H9 (cell line): ENCODE data around the gene GBP2. TPM values are rescaled to one million over a fixed set of nuclear protein-coding genes. Genes with fewer than 3 reads are reported as not detected.

Experiments used
- DNase-seq: peaks from one replicate; pipeline ENCODE4 v3.0.0-alpha.2; 2017
- H2AFZ ChIP-seq: one replicate; pipeline ENCODE4 v1.6.1; 2013; ENCODE audit warnings: mild to moderate bottlenecking, low read length, control low read depth, moderate library complexity
- H2AK5ac ChIP-seq: 2 replicates; pipeline ENCODE4 v1.6.1; 2013; ENCODE audit warnings: low read length, control low read depth, mixed read lengths; ENCODE audit not compliant: insufficient read length
- H2BK120ac ChIP-seq: one replicate; pipeline ENCODE4 v1.6.1; 2013; ENCODE audit warnings: low read depth, mild to moderate bottlenecking, low read length, control low read depth, inconsistent platforms; ENCODE audit not compliant: poor library complexity, severe bottlenecking
- H2BK12ac ChIP-seq: 2 replicates; pipeline ENCODE4 v1.6.1; 2013; ENCODE audit warnings: low read length, control low read depth, mixed read lengths, low read depth; ENCODE audit not compliant: insufficient read length
- H2BK15ac ChIP-seq: 2 replicates; pipeline ENCODE4 v1.6.1; 2013; ENCODE audit warnings: low read depth, low read length, control low read depth
- H2BK20ac ChIP-seq: one replicate; pipeline ENCODE4 v1.6.1; 2013; ENCODE audit warnings: low read depth, mild to moderate bottlenecking, low read length, control low read depth, inconsistent platforms; ENCODE audit not compliant: poor library complexity, severe bottlenecking
- H2BK5ac ChIP-seq: 2 replicates; pipeline ENCODE4 v1.6.1; 2013; ENCODE audit warnings: low read length, control low read depth, mixed read lengths; ENCODE audit not compliant: insufficient read length
- H3K14ac ChIP-seq: 2 replicates; pipeline ENCODE4 v1.6.1; 2013; ENCODE audit warnings: low read length, control low read depth; ENCODE audit not compliant: insufficient read depth
- H3K18ac ChIP-seq: 2 replicates; pipeline ENCODE4 v1.6.1; 2013; ENCODE audit warnings: low read depth, mild to moderate bottlenecking, mixed read lengths, low read length, control low read depth; ENCODE audit not compliant: insufficient read length
- H3K23ac ChIP-seq: 2 replicates; pipeline ENCODE4 v1.6.1; 2013; ENCODE audit warnings: low read length, control low read depth, mixed read lengths, low read depth; ENCODE audit not compliant: insufficient read length
- H3K23me2 ChIP-seq: 2 replicates; pipeline ENCODE4 v1.6.1; 2013; ENCODE audit warnings: low read depth, mild to moderate bottlenecking, mixed read lengths, low read length, control low read depth; ENCODE audit not compliant: insufficient read length, poor library complexity, severe bottlenecking
- H3K27ac ChIP-seq: 2 replicates; pipeline ENCODE4 v1.5.1; 2013; ENCODE audit warnings: low read length, control low read depth, mixed read lengths, low read depth; ENCODE audit not compliant: insufficient read length
- H3K27me3 ChIP-seq: 2 replicates; pipeline ENCODE4 v1.6.1; 2013; ENCODE audit warnings: low read length, control low read depth, inconsistent platforms; ENCODE audit not compliant: insufficient read depth
- H3K4ac ChIP-seq: 2 replicates; pipeline ENCODE4 v1.6.1; 2013; ENCODE audit warnings: low read depth, mild to moderate bottlenecking, control low read depth, inconsistent platforms, low read length, moderate library complexity
- H3K4me1 ChIP-seq: 2 replicates; pipeline ENCODE4 v1.6.1; 2013; ENCODE audit warnings: low read length, control low read depth, inconsistent platforms; ENCODE audit not compliant: insufficient read depth
- H3K4me2 ChIP-seq: 2 replicates; pipeline ENCODE4 v1.6.1; 2013; ENCODE audit warnings: low read length, control low read depth, mixed read lengths; ENCODE audit not compliant: insufficient read length, insufficient read depth
- H3K56ac ChIP-seq: 2 replicates; pipeline ENCODE4 v1.6.1; 2013; ENCODE audit warnings: low read depth, mild to moderate bottlenecking, mixed read lengths, low read length, control low read depth; ENCODE audit not compliant: insufficient read length
- H3K79me1 ChIP-seq: 2 replicates; pipeline ENCODE4 v1.6.1; 2013; ENCODE audit warnings: low read depth, mild to moderate bottlenecking, moderate library complexity, low read length, control low read depth, inconsistent platforms; ENCODE audit not compliant: insufficient read depth, poor library complexity, severe bottlenecking
- H3K79me2 ChIP-seq: 2 replicates; pipeline ENCODE4 v1.6.1; 2013; ENCODE audit warnings: low read length, control low read depth, inconsistent platforms; ENCODE audit not compliant: insufficient read depth
- H3K9ac ChIP-seq: 2 replicates; pipeline ENCODE4 v1.6.1; 2013; ENCODE audit warnings: low read length, control low read depth, mixed read lengths; ENCODE audit not compliant: insufficient read length; ENCODE audit errors: extremely low read depth
- H3K9me3 ChIP-seq: one replicate; pipeline ENCODE4 v1.6.1; 2013; ENCODE audit warnings: low read depth, low read length, inconsistent platforms; ENCODE audit not compliant: control insufficient read depth
- H3T11ph ChIP-seq: one replicate; pipeline ENCODE4 v1.6.1; 2013; ENCODE audit warnings: mild to moderate bottlenecking, low read length, control low read depth, inconsistent platforms
- H4K20me1 ChIP-seq: one replicate; pipeline ENCODE4 v1.6.1; 2013; ENCODE audit not compliant: control insufficient read depth, insufficient read length, insufficient read depth
- H4K5ac ChIP-seq: 2 replicates; pipeline ENCODE4 v1.6.1; 2013; ENCODE audit warnings: low read depth, mild to moderate bottlenecking, mixed read lengths, low read length, control low read depth; ENCODE audit not compliant: insufficient read length
- H4K8ac ChIP-seq: replicated peaks from 2 replicates; pipeline ENCODE4 v1.6.1; 2013; ENCODE audit warnings: low read length, control low read depth, mixed read lengths, low read depth; ENCODE audit not compliant: insufficient read length
- H4K91ac ChIP-seq: 2 replicates; pipeline ENCODE4 v1.6.1; 2013; ENCODE audit warnings: low read depth, mild to moderate bottlenecking, moderate library complexity, mixed read lengths, low read length, control low read depth; ENCODE audit not compliant: insufficient read length
- H3K27ac Mint-ChIP-seq, 3 experiments: 2 replicates in 2 of 3; 3 replicates in 1 of 3; pipeline ENCODE4 v1.8.0; 2020 to 2021; ENCODE audit warnings: mixed read lengths in 3 of 3, mild to moderate bottlenecking in 1 of 3, moderate library complexity in 1 of 3
- H3K27me3 Mint-ChIP-seq: 2 replicates; pipeline ENCODE4 v1.8.0; 2021; ENCODE audit warnings: low read depth, mild to moderate bottlenecking, moderate library complexity, mixed read lengths
- H3K36me3 Mint-ChIP-seq, 3 experiments: 2 replicates in 2 of 3; 3 replicates in 1 of 3; pipeline ENCODE4 v1.8.0; 2020 to 2021; ENCODE audit warnings: low read depth in 3 of 3, mixed read lengths in 3 of 3; ENCODE audit not compliant: insufficient read depth in 1 of 3
- H3K4me1 Mint-ChIP-seq, 2 experiments: 2 replicates each; pipeline ENCODE4 v1.8.0; 2020; ENCODE audit warnings: mixed read lengths in 2 of 2
- H3K4me3 Mint-ChIP-seq, 2 experiments: 2 replicates in 1 of 2; 3 replicates in 1 of 2; pipeline ENCODE4 v1.8.0; 2020 to 2021; ENCODE audit warnings: mild to moderate bottlenecking in 2 of 2, mixed read lengths in 2 of 2, moderate library complexity in 1 of 2
- H3K9me3 Mint-ChIP-seq, 2 experiments: 2 replicates in 1 of 2; 3 replicates in 1 of 2; pipeline ENCODE4 v1.8.0; 2020; ENCODE audit warnings: mild to moderate bottlenecking in 2 of 2, mixed read lengths in 2 of 2, moderate library complexity in 1 of 2
- CTCF ChIP-seq: fragments of 200-600 bp; sonication (generic); conservative IDR thresholded peaks from 3 replicates; pipeline ENCODE4 v1.8.0; 2021; ENCODE audit warnings: antibody characterized with exemption, mild to moderate bottlenecking
- WGBS: extraction: QIAGEN DNeasy Blood & Tissue Kit; methylation state at CpG from one replicate; pipeline ENCODE4 v1.1.7; 2013; ENCODE audit warnings: missing lambda C conversion rate, low lambda C conversion rate, mixed read lengths; ENCODE audit not compliant: insufficient read length; ENCODE audit errors: extremely low coverage; 5-methylcytosine and 5-hydroxymethylcytosine counted together
- total RNA-seq: library from RNA; stranded (reverse); gene quantifications from 2 replicates; pipeline ENCODE4 v1.2.1, GENCODE V29; 2021

The GBP2 gene
- total RNA-seq, 1 experiment from 2014 or later = not detected

- Histone ChIP-seq H2BK12ac (no peak within 1 kb of the TSS), H2BK120ac (no peak within 1 kb of the TSS), H4K91ac (no peak within 1 kb of the TSS), H2BK15ac (no peak within 1 kb of the TSS), H3K56ac (no peak within 1 kb of the TSS), H3K9ac (no peak within 1 kb of the TSS), H4K5ac (no peak within 1 kb of the TSS), H3K4me2 (no peak within 1 kb of the TSS), H3K18ac (no peak within 1 kb of the TSS), H3K4ac (no peak within 1 kb of the TSS), H3T11ph (no peak within 1 kb of the TSS), H3K23ac (no peak within 1 kb of the TSS), H3K79me1 (no peaks in the 10 kb centered on the region), H3K27me3 (no peaks in the 10 kb centered on the region), H4K8ac (no peak within 1 kb of the TSS), H3K14ac (no peak within 1 kb of the TSS), H2AFZ (no peak within 1 kb of the TSS), H2BK20ac (no peak within 1 kb of the TSS), H3K23me2 (no peaks in the 10 kb centered on the region), H3K9me3 (no peaks in the 10 kb centered on the region), H3K79me2 (no peaks in the 10 kb centered on the region), H3K4me1 (no peaks in the 10 kb centered on the region), H3K27ac (no peak within 1 kb of the TSS), H4K20me1 (no peaks in the 10 kb centered on the region), H2BK5ac (no peak within 1 kb of the TSS), H2AK5ac (no peak within 1 kb of the TSS)
- Mint-ChIP-seq H3K4me1 (no peaks in the 10 kb centered on the region; a peak in 1 of 4 replicates), H3K36me3 (no peaks in the 10 kb centered on the region), H3K4me3 (no peak within 1 kb of the TSS), H3K27ac (no peak within 1 kb of the TSS; a peak in 1 of 7 replicates), H3K27me3 (no peaks in the 10 kb centered on the region; the same call in 1 of the 2 replicates), H3K9me3 (no peaks in the 10 kb centered on the region)
- no peak for DNase-seq
- no CpG with 5 or more reads among the region's 4 CpGs for WGBS
- TF ChIP-seq CTCF = no peak
Observed at GRCh38 chr1:89065079-89065868, 60.6 kb downstream of the GBP2 start, which contains the start of gene GBP1. Gene GBP1, minus strand, starts transcription at chr1:89065208. Its CDS starts 1,974 bp downstream, at chr1:89063234.
